Ammon's horn (tissue), 1 donor: Measurements from ENCODE around the gene F2RL3.

Source experiments
- DNase-seq: peaks from one replicate; pipeline ENCODE4 v3.0.0-alpha.2; 2016; ENCODE audit warnings: low spot score

Gene F2RL3

GRCh38 chr19:16875584-16876555, 12.9 kb upstream of the F2RL3 start:
- DNase-seq: no peak

GRCh38 chr19:16876904-16877361, 11.9 kb upstream of the F2RL3 start:
- DNase-seq: no peak

- DNase-seq: no peak
These were observed 11.2 kb upstream of the F2RL3 start for GRCh38 chr19:16877581-16877980.

- no peak for DNase-seq
These were observed 10.4 kb upstream of the F2RL3 start for GRCh38 chr19:16878181-16878965.

- DNase-seq: no peak
These were observed 7.8 kb upstream of the F2RL3 start for GRCh38 chr19:16880884-16881554.

GRCh38 chr19:16882146-16882545, 6.7 kb upstream of the F2RL3 start:
- no peak for DNase-seq

GRCh38 chr19:16883522-16883921, 5.3 kb upstream of the F2RL3 start:
- DNase-seq: no peak

GRCh38 chr19:16885166-16885565, 3.6 kb upstream of the F2RL3 start:
- no peak for DNase-seq

GRCh38 chr19:16886305-16886880, 2.4 kb upstream of the F2RL3 start:
- DNase-seq: no peak

- no peak for DNase-seq
These were observed 1.2 kb upstream of the F2RL3 start for GRCh38 chr19:16887353-16888265.

GRCh38 chr19:16889366-16889882, 625 bp downstream of the F2RL3 start:
- no peak for DNase-seq

GRCh38 chr19:16889883-16890460, 1.2 kb downstream of the F2RL3 start:
- DNase-seq: no peak

GRCh38 chr19:16890461-16891184, 1.8 kb downstream of the F2RL3 start:
- no peak for DNase-seq

- DNase-seq: no peak
These were observed 3.0 kb downstream of the F2RL3 start for GRCh38 chr19:16891696-16892382.

GRCh38 chr19:16892436-16892835, 3.6 kb downstream of the F2RL3 start:
- DNase-seq: no peak

GRCh38 chr19:16892868-16893685, 4.3 kb downstream of the F2RL3 start:
- DNase-seq: no peak

GRCh38 chr19:16893686-16893989, 4.8 kb downstream of the F2RL3 start:
- no peak for DNase-seq

- no peak for DNase-seq
These were observed 5.3 kb downstream of the F2RL3 start for GRCh38 chr19:16894080-16894479.
